ENCODE data around the gene SRGAP3. TPM values are rescaled to one million over a fixed set of nuclear protein-coding genes. Genes with fewer than 3 reads are reported as not detected.

SRGAP3 gene
- total and polyA plus RNA-seq, 10 of the 15 experiments (the other 5 are each of a cell fraction or from before 2014, with no cell fraction given), result 0.32 to 1.7 (median 0.99) TPM

GRCh38 chr3:9260305-9260704 is 10.9 kb upstream of the SRGAP3 start (continued):
- TF ChIP-seq BCL3 (IDR thresholded peaks at IDR 0.05; ENCODE audit: borderline replicate concordance, insufficient read depth, low read depth, low read length, poor library complexity, severe bottlenecking), result no peak
- TF ChIP-seq MTA2 (IDR thresholded peaks at IDR 0.05; ENCODE audit: low read depth), result no peak
- no peak for TF ChIP-seq MEF2B (IDR thresholded peaks at IDR 0.05; ENCODE audit: partially characterized antibody, poor library complexity, severe bottlenecking)
- TF ChIP-seq ZNF622 (IDR thresholded peaks at IDR 0.05), result no peak

- WGBS (ENCODE audit: insufficient coverage, insufficient replicate concordance, low lambda C conversion rate, missing lambda C conversion rate), result 19% methylated on average over 2 of the region's 2 CpGs
- POLR2A ChIA-PET, result no interaction called here
- intact Hi-C loops (cut with micrococcal nuclease; ENCODE audit: unreplicated experiment), result no loop called here
Measured at GRCh38 chr3:9257092-9257491, 7.6 kb upstream of the SRGAP3 start.

More at GRCh38 chr3:9257092-9257491, 7.6 kb upstream of the SRGAP3 start:
- no peak for TF ChIP-seq TAF1 (IDR thresholded peaks at IDR 0.05; ENCODE audit: borderline replicate concordance, low read depth, low read length)
- no peak for TF ChIP-seq HDAC2 (IDR thresholded peaks at IDR 0.05)
- no peak for TF ChIP-seq RFX5 (IDR thresholded peaks at IDR 0.05; ENCODE audit: low read depth, low read length)
- no peak for TF ChIP-seq TARDBP (IDR thresholded peaks at IDR 0.05; ENCODE audit: borderline replicate concordance)
- no peak for TF ChIP-seq BCL3 (IDR thresholded peaks at IDR 0.05; ENCODE audit: borderline replicate concordance, insufficient read depth, low read depth, low read length, poor library complexity, severe bottlenecking)
- no peak for TF ChIP-seq IRF3 (IDR thresholded peaks at IDR 0.05)
- no peak for TF ChIP-seq ESRRA (IDR thresholded peaks at IDR 0.05; ENCODE audit: low read length)
- TF ChIP-seq FOXK2 (IDR thresholded peaks at IDR 0.05), result no peak
- no peak for TF ChIP-seq BMI1 (IDR thresholded peaks at IDR 0.05; ENCODE audit: borderline replicate concordance)
- TF ChIP-seq IKZF1 (conservative IDR thresholded peaks at IDR 0.05), result no peak
- TF ChIP-seq RELB (IDR thresholded peaks at IDR 0.05; ENCODE audit: low read depth), result no peak
- TF ChIP-seq ATF7 (IDR thresholded peaks at IDR 0.05; ENCODE audit: low read depth), result no peak
- no peak for TF ChIP-seq RAD51 (IDR thresholded peaks at IDR 0.05)
- DNase-seq (ENCODE audit: low read depth, low spot score), result no peak
- no peak for FAIRE-seq
- Histone ChIP-seq H4K20me1 (ENCODE audit: control insufficient read depth, insufficient read depth) (no peaks in the 10 kb centered on the region), H3K4me1 (ENCODE audit: control insufficient read depth, insufficient read depth, low read length) (no peaks in the 10 kb centered on the region), H3K36me3 (ENCODE audit: control insufficient read depth in 2 of 2, insufficient read depth in 2 of 2, low read length in 1 of 2) (no peaks in the 10 kb centered on the region), H3K27ac (ENCODE audit: control insufficient read depth, insufficient read depth) (no peak overlapping the region), H3K9me3 (replicated peaks; ENCODE audit: control insufficient read depth, insufficient read depth, low read length) (no peaks in the 10 kb centered on the region; the same call in 2 of the 3 replicates), H3K9ac (ENCODE audit: control insufficient read depth, insufficient read depth, low read length) (no peak overlapping the region), H2AFZ (ENCODE audit: control insufficient read depth, low read depth, low read length) (no peak overlapping the region), H3K27me3 (replicated peaks in 1 of 2; ENCODE audit: control insufficient read depth in 2 of 2, insufficient read depth in 2 of 2, low read length in 1 of 2) (no peaks in the 10 kb centered on the region), H3K4me2 (ENCODE audit: control insufficient read depth, insufficient read depth) (no peak overlapping the region), H3K79me2 (ENCODE audit: control insufficient read depth, insufficient read depth, low read length) (no peaks in the 10 kb centered on the region), H3K4me3 (no peak overlapping the region)
- in situ Hi-C loops (cut with MboI), result no loop called here
- no TSS peak for BruUV-seq (replicated peaks)
- RAD21 ChIA-PET (ENCODE audit: unreplicated experiment), result no interaction called here
- CTCF ChIA-PET, result interaction anchor here (1.2 kb wide), 1 partner anchor 45 kb away, joined by 3 read pairs; no protein-coding TSS in a partner anchor
- ATAC-seq, result no peak
- SMC1A ChIA-PET (ENCODE audit: uncharacterized antibody, unreplicated experiment), result no interaction called here
